C4-2B (cell line): ENCODE measurements around the gene EVA1C.
"Not testable (repeated sequence)": the region's sequence is repeated elsewhere in the genome, so short reads cannot be mapped to it uniquely, and the experiment has no call there.

Source experiments
- H3K27ac ChIP-seq: fragments of 450-650 bp; 2 replicates; pipeline ENCODE4 v1.5.1; 2017
- ZFX ChIP-seq: fragments of 450-650 bp; IDR thresholded peaks from 2 replicates; pipeline ENCODE4 v1.6.1; 2017
- TF ChIP-seq, protein P1 (sequence below): fragments of 450-650 bp; conservative IDR thresholded peaks from 2 replicates; pipeline ENCODE4 v1.5.1; 2017; ENCODE audit warnings: mild to moderate bottlenecking

Gene EVA1C

DNA sequence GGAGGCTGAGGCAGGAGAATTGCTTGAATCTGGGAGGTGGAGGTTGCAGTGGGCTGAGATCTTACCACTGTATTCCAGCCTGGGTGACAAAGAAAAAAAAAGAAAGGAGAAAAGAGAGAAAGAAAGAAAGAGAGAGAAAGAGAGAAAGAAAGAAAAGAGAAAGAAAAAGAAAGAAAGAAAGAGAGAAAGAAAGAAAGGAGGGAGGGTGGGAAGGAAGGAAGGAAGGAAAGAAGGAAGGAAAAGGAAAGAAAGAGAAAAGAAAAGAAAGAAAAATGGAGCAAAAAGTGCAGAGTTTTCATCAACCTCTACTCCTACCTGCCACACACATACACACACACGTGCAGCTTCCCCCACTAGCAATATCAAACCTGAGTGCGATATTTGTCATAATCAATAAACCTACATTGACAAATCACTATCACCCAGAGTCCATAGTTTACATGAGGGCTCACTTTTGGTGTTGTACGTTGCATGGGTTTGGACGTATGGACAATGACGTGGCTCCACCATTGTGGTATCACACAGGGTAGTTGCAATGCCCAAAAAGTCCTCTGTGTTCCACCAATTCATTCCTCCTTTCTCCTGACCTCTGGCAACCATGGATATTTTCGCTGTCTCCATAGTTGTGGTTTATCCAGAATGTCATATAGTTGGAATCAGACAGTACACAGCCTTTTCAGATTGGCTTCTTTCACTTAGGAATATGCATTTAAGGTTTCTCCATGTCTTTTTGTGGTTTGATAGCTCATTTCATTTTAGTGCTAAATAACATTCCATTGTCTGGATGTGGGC, 36.5 kb downstream of the EVA1C start:
- TF ChIP-seq, protein P1, sequence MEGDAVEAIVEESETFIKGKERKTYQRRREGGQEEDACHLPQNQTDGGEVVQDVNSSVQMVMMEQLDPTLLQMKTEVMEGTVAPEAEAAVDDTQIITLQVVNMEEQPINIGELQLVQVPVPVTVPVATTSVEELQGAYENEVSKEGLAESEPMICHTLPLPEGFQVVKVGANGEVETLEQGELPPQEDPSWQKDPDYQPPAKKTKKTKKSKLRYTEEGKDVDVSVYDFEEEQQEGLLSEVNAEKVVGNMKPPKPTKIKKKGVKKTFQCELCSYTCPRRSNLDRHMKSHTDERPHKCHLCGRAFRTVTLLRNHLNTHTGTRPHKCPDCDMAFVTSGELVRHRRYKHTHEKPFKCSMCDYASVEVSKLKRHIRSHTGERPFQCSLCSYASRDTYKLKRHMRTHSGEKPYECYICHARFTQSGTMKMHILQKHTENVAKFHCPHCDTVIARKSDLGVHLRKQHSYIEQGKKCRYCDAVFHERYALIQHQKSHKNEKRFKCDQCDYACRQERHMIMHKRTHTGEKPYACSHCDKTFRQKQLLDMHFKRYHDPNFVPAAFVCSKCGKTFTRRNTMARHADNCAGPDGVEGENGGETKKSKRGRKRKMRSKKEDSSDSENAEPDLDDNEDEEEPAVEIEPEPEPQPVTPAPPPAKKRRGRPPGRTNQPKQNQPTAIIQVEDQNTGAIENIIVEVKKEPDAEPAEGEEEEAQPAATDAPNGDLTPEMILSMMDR = no peak
- TF ChIP-seq ZFX = no peak
- H3K27ac ChIP-seq = no peak overlapping the region

DNA sequence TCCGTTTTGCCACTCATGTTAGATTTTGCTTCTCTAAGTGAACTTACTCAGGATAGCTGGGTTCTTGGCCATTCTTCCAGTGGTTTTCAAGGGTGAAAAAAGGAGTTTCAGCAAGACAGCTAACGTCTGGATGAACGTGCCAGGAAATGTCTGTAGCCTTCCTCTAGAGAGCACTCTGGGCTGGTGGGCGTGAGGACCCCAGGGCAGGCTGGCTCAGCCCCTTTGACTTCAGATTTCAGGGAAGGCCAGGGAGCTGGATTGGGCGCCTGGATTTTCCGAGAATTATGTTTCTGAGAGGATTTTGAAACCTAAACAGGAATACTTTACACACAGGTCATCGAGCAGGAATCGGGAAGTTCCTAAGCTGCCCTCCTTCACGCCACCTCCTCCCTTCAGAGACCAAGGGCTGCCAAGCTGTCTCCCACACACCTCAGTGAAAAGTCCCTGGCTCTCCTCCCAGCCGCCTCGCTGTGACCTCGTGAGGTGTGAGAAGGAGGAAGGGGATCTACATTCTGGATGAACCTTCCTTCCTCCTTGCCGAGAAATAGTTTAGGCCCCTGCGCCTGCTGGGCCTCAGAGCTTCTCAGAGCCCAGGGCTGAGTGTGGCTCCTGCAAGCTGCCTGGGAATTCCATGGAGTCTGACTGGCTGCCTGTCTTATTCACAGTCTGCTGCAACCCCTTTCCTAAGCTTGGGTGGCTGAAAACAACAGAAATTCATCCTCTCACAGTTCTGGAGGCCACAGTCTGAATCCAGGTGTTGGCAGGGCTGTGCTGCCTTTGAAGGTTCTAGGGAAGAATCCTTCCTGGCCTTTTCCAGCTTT, 38.6 kb downstream of the EVA1C start:
- H3K27ac ChIP-seq = peak overlapping the region; percentile 3; the same call in 1 of the 2 replicates

DNA sequence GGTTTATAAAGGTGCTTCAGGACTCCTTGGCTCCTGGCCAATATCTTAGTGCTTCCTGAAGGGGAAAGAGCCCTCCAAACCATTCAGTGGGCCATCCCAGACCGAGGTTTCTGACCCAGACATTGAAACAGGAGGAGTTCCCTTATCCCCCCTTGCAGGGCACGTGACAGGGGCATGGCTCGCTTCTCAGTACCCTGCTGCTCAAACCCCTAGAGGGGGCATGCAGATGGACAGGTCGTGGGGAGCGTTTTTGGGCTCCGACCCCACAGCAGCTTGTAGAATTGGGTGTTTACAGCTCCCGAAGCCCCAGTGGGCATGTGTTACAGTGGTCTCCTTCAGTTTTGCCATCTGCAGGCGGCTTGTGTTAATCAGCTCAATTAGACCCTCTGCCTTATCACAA, 39.7 kb downstream of the EVA1C start:
- not testable (repeated sequence) for H3K27ac ChIP-seq

DNA sequence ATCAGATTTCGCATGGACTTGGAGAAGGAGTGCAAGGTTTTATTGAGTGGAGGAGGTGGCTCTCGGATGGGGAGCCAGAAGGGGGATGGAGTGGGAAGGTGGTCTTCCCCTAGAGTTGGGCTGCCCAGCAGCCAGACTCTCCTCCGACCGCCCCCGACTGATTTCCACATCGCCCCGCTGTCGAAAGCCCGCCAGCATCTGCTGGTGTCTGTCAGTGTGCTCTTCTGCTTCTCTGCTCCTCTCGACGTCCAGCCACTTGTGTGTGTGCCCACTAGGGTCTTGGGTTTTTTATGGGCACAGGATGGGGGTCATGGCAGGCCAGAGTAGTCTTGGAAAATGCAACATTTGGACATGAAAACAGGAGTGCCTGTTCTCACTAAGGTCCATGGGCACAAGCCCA, 40.1 kb downstream of the EVA1C start:
- TF ChIP-seq, protein P1 = no peak
- TF ChIP-seq ZFX = no peak
- no peak overlapping the region for H3K27ac ChIP-seq

DNA sequence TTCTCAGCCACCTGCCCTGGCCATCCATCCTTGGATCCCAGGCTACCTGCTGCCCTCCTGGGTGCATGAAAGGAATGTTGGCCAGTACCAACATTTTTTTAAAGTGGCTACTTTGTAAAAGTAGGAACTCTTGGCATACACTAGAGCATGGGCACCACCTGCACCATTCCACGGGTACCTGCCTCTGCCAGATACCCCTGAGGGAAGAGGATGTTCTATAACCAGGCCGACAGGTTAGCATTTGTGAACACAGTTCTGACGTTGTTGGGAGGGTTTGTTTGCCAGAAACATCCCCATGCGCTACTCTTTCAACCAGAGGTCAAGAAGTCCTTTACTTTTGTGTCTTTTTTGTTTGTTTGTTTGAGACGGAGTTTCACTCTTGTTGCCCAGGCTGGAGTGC, 43.0 kb downstream of the EVA1C start:
- peak overlapping the region; percentile 21 for H3K27ac ChIP-seq
- TF ChIP-seq, protein P1 = no peak
- TF ChIP-seq ZFX = no peak

DNA sequence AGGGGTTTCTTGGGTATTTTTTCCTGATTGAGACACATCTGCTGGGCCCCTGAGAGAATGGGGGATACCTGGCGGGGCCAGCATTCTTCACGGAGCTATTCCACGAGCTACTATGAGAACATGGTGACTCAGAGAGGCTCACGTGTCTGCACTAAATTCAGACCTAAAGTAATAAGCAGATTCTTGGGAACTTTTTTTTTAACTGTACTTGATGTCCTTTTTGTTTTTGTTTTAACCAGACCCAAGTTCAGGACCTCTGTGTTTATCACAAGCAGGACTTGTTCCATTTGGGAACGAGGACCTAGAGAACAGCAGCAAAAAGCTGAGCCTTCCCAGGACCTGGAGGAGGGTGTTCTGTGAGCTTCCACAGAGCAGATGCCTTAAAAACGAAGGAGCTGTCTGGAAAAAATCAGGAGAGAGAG, 44.0 kb downstream of the EVA1C start:
- TF ChIP-seq ZFX = no peak
- TF ChIP-seq, protein P1 = no peak
- H3K27ac ChIP-seq = no peak overlapping the region

DNA sequence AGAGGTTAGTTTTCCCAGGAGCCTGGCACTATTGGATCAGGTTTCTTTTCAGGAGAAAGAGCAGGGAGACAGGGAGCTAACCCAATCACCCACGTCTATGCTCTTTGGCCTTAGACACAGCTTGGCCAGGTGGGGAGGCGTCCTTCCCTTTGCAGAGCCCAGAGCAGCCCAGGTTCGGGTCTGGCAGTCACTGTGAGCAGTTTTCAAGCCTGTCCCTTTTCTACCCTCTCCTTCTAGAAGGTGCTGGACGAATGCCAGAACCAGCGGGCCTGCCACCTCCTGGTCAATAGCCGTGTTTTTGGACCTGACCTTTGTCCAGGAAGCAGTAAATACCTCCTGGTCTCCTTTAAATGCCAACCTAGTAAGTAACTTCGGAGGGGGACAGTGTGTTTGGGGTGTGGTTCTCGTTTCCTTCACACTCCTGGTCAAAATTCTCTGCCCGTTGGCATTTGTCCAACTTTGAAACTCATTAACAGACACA, 44.9 kb downstream of the EVA1C start:
- TF ChIP-seq, protein P1 = no peak; the same call in 1 of the 2 replicates
- TF ChIP-seq ZFX = no peak
- H3K27ac ChIP-seq = no peak overlapping the region

DNA sequence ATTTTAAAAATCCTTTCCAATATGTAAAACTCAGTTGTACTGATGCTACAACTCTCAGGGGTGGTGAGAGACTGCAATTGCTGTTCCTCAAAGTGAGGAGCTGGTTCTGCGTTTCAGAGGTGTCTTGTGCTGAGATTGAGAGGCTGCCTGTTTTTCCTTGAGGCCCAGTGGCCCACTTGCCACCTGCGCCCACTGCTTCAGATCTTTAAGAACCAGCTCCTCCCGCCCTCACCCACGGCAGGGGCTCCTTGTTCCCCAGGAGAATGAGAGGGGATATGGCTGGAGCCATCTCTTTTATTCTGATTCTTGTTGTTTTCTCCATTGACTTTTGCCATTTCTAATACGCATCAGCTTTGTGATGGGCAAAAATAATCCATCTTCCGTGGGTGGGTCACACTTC, 45.5 kb downstream of the EVA1C start:
- TF ChIP-seq, protein P1 = no peak
- no peak for TF ChIP-seq ZFX
- no peak overlapping the region for H3K27ac ChIP-seq
